ENCODE results near the gene SPAG16. TPM values are rescaled to one million over a fixed set of nuclear protein-coding genes. Genes with fewer than 3 reads are reported as not detected.
A peak's percentile ranks its signal among the peaks of the same experiment; 100 is the strongest.

Gene SPAG16
- total and polyA plus RNA-seq, 5 donors = 19.9 to 28.7 (median 23.2) TPM

DNA sequence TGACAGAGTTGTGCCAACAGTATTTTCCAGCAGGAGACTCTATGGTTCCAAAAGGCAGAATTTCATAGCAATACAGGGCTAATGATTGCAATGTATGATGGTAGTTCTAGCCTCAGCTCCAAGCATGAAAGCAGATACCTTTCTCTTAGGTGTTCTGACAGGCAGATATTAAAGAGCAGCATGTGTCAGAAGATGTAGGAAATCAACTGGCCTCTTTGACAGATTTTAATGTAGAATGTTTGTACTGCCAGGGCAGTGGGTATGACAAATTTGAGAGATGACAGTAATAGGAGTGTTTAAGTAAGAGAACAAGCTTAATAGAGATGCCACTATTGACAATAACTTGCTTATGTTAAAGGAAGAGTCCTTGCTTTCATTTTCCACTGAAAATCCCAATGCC, 1105.1 kb downstream of the SPAG16 start:
- no peak for ATAC-seq
- intact Hi-C loops (cut with DNase I) = no loop called here
- DNase-seq = no peak

DNA sequence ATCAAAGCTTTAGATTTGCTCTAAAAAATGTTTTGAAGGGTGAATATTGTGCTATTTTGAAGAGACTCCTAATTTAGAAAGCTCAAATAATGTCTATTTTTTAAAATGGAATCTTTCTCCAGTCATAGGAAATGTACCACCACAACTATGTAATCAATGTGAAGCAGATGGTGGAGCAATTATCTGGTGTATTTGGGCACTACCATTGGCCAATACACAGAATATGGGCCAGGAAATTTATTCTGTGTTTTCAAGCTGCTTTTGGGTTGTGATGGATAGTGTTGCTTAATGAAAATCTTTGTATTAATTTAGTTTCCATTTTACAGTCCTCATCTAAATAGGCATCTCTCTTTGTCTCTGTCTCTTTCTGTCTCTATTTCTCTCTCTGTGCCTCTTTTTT, 1109.5 kb downstream of the SPAG16 start:
- intact Hi-C loops (cut with DNase I) = no loop called here
- Histone ChIP-seq H3K27me3 (ENCODE audit: control insufficient read depth, insufficient read depth) (no peaks in the 10 kb centered on the region), H3K9me3 (ENCODE audit: control insufficient read depth, low read length) (no peaks in the 10 kb centered on the region), H3K27ac (ENCODE audit: low read length) (no peak overlapping the region), H3K4me3 (ENCODE audit: low read length) (no peak overlapping the region), H3K4me1 (ENCODE audit: control insufficient read depth, insufficient read depth, low read length) (no peaks in the 10 kb centered on the region)
- ATAC-seq (no peak), DNase-seq (no peak)

More for the DNA sequence above, 1105.1 kb downstream of the SPAG16 start:
- Histone ChIP-seq H3K4me1 (ENCODE audit: control insufficient read depth, insufficient read depth, low read length) (no peaks in the 10 kb centered on the region), H3K9me3 (ENCODE audit: control insufficient read depth, low read length) (no peaks in the 10 kb centered on the region), H3K4me3 (ENCODE audit: low read length) (no peak overlapping the region), H3K27me3 (ENCODE audit: control insufficient read depth, insufficient read depth) (no peaks in the 10 kb centered on the region), H3K27ac (ENCODE audit: low read length) (no peak overlapping the region)

DNA sequence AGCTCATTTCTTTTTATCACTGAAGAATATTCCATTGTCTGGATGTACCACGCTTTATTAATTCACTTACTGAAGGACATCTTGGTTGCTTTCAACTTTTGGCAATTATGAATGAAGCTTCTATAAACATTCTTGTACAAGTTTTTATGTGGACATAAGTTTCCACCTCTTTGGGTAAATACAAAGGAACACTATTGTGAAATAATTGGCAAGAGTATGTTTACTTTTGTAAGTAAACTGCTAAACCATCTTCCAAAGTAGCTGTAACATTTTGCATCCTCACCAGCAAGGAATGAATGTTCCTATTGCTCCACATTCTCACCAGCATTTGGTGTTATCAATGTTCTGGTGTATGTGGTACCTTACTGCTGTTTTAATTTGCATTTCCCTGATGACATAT, 1110.8 kb downstream of the SPAG16 start:
- no peaks in the 10 kb centered on the region for H3K27me3 ChIP-seq (ENCODE audit: control insufficient read depth, insufficient read depth)
- H3K9me3 ChIP-seq (ENCODE audit: control insufficient read depth, low read length) = no peaks in the 10 kb centered on the region
- H3K27ac ChIP-seq (ENCODE audit: low read length) = no peak overlapping the region
- no peaks in the 10 kb centered on the region for H3K4me1 ChIP-seq (ENCODE audit: control insufficient read depth, insufficient read depth, low read length)
- intact Hi-C loops (cut with DNase I) = no loop called here
- DNase-seq (no peak), ATAC-seq (no peak)
- H3K4me3 ChIP-seq (ENCODE audit: low read length) = no peak overlapping the region
- whole genome bisulfite sequencing = 76% methylated on average over 1 of the region's 1 CpG

DNA sequence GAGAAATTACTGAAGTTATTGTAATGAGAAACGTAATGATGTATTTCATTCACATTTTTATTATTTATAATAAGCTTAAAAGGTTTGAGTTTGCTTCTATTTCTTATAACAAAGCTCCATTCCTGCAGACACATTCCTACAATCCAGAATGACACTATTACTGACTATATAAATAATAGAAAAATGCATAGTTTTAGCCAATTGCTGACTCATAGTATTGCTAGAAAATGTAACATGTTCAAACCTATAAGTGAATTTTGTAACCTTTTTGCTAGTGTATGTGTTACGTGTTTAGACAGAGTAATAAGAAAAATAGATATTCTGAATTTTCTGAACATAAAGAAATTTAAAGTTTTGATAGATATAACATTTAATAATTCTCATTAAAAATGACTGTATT, 1117.3 kb downstream of the SPAG16 start:
- Histone ChIP-seq H3K27me3 (ENCODE audit: control insufficient read depth, insufficient read depth) (no peaks in the 10 kb centered on the region), H3K4me1 (ENCODE audit: control insufficient read depth, insufficient read depth, low read length) (no peaks in the 10 kb centered on the region), H3K27ac (ENCODE audit: low read length) (no peak overlapping the region), H3K4me3 (ENCODE audit: low read length) (no peak overlapping the region), H3K9me3 (ENCODE audit: control insufficient read depth, low read length) (no peaks in the 10 kb centered on the region)
- ATAC-seq (no peak), DNase-seq (no peak)
- WGBS = 61% methylated on average over 2 of the region's 2 CpGs
- intact Hi-C loops (cut with DNase I) = no loop called here

DNA sequence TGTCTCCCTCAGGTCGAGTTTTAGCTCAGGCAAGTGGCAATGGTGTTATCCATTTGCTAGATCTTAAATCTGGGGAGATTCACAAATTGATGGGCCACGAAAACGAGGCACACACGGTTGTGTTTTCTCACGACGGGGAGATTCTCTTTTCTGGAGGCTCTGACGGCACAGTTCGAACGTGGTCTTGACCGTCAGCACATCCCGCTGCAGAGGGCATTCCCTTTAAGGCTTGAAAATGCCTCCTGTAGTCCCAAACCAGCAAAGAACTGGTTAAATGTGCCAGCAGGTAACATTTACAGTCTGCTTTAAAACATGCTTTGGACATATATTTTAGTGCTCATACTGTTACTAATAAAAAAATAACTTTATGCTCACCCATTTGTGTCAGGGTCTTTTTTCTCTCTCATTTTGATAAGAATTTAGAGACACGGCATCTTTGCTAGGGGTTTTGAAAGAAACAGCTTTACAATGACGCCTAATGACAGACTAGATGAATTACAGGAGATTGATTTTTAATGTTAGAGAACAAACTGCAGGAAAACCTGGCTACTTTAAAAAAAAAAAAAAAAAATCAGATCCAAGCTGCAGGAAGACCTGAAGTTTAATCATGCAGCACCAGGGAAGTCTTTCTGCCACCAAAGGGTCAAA, 1126.0 kb downstream of the SPAG16 start:
- Histone ChIP-seq H3K4me3 (ENCODE audit: low read length) (no peak overlapping the region), H3K27me3 (ENCODE audit: control insufficient read depth, insufficient read depth) (no peaks in the 10 kb centered on the region), H3K27ac (ENCODE audit: low read length) (no peak overlapping the region), H3K4me1 (ENCODE audit: control insufficient read depth, insufficient read depth, low read length) (no peaks in the 10 kb centered on the region), H3K9me3 (ENCODE audit: control insufficient read depth, low read length) (no peaks in the 10 kb centered on the region)
- intact Hi-C loops (cut with DNase I) = no loop called here
- ATAC-seq (no peak), DNase-seq (no peak)
- WGBS = 41% methylated on average over 13 of the region's 13 CpGs

DNA sequence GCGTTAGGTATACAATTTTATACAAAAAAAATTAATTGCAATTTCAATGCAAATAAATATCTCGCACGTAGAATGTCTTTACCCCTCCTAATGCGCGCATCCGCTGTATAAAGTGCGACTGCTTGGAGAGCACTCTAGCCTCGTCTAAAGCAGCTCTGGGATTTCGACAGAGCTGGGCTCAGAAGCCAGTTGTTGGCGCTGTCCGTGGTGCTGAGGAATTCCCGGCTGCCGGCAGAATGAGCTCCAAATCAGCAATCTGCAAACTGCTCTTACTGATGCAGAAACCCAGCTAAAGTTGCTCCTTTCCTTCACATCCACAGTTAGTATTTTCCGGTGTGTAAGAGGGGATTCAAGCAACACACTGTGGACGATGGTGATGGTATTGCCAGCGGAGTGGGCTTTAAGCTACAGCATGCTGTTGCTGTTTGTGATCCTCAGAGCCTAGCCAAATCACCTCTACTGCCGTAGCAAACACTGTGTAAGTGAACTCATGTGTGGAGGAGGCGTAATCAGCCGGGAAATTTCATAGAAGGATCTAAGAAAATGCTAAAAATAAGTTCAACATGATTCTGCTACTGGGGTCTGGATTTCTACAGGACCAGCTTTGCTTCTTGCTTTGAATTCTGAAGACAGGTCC, 1126.8 kb downstream of the SPAG16 start, which contains the start of gene VWC2L:
TSS of gene VWC2L (plus strand) at position 137 of the 637 bp plus-strand sequence. CDS start 3,140 bp downstream, outside the sequence.
- H3K27me3 ChIP-seq (ENCODE audit: control insufficient read depth, insufficient read depth) = no peaks in the 10 kb centered on the region
- no peaks in the 10 kb centered on the region for H3K9me3 ChIP-seq (ENCODE audit: control insufficient read depth, low read length)
- intact Hi-C loops (cut with DNase I) = no loop called here
- DNase-seq (peak; percentile 65 to 87 (median 84)), ATAC-seq (peak; percentile 61 to 77)
- no peak within 1 kb of the TSS for H3K4me3 ChIP-seq (ENCODE audit: low read length)
- H3K4me1 ChIP-seq (ENCODE audit: control insufficient read depth, insufficient read depth, low read length) = no peaks in the 10 kb centered on the region
- no peak within 1 kb of the TSS for H3K27ac ChIP-seq (ENCODE audit: low read length)
- 11% methylated on average over 19 of the region's 19 CpGs for WGBS

DNA sequence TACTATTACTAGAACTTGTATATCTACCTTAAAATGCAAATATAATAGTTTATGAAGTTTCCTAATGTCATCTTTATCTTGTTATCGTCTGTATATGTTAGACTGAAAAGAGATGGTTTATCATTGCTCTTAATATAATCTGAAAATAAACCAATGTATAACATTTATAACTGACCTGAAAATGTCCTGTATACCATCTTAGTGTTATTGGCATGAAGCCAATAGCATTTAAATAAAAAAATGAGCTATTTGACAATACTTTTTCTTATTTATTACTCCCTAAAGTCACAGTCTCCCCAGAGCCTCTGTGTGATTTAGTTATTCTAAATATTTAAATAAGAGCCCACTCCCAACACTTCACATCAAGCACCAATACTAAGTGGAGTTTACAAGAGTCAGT, 1128.4 kb downstream of the SPAG16 start:
- Histone ChIP-seq H3K4me1 (ENCODE audit: control insufficient read depth, insufficient read depth, low read length) (no peaks in the 10 kb centered on the region), H3K27me3 (ENCODE audit: control insufficient read depth, insufficient read depth) (no peaks in the 10 kb centered on the region), H3K9me3 (ENCODE audit: control insufficient read depth, low read length) (no peaks in the 10 kb centered on the region), H3K4me3 (ENCODE audit: low read length) (no peak overlapping the region), H3K27ac (ENCODE audit: low read length) (no peak overlapping the region)
- DNase-seq = no peak
- intact Hi-C loops (cut with DNase I) = no loop called here
- ATAC-seq = no peak
- 70% methylated on average over 1 of the region's 1 CpG for WGBS

DNA sequence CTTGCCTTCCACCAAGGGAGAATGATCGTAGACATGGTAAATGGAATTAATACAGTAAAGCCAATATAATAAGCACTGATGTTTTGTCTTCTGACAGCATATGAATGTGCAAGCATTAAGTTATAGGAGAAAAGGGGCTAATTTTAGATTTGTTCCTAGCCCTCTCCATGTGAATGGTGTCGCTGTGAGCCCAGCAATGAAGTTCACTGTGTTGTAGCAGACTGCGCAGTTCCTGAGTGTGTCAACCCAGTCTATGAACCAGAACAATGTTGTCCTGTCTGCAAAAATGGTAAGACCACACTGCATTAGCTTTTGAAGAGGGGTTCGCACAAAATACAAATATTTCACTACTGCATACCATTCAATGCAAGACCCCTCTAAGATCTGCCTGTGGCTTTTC, 1152.2 kb downstream of the SPAG16 start:
- Histone ChIP-seq H3K27me3 (ENCODE audit: control insufficient read depth, insufficient read depth) (no peaks in the 10 kb centered on the region), H3K4me3 (ENCODE audit: low read length) (no peak overlapping the region), H3K4me1 (ENCODE audit: control insufficient read depth, insufficient read depth, low read length) (no peaks in the 10 kb centered on the region), H3K9me3 (ENCODE audit: control insufficient read depth, low read length) (no peaks in the 10 kb centered on the region), H3K27ac (ENCODE audit: low read length) (no peak overlapping the region)
- intact Hi-C loops (cut with DNase I) = no loop called here
- DNase-seq = no peak
- no peak for ATAC-seq
- WGBS = 91% methylated on average over 4 of the region's 4 CpGs

DNA sequence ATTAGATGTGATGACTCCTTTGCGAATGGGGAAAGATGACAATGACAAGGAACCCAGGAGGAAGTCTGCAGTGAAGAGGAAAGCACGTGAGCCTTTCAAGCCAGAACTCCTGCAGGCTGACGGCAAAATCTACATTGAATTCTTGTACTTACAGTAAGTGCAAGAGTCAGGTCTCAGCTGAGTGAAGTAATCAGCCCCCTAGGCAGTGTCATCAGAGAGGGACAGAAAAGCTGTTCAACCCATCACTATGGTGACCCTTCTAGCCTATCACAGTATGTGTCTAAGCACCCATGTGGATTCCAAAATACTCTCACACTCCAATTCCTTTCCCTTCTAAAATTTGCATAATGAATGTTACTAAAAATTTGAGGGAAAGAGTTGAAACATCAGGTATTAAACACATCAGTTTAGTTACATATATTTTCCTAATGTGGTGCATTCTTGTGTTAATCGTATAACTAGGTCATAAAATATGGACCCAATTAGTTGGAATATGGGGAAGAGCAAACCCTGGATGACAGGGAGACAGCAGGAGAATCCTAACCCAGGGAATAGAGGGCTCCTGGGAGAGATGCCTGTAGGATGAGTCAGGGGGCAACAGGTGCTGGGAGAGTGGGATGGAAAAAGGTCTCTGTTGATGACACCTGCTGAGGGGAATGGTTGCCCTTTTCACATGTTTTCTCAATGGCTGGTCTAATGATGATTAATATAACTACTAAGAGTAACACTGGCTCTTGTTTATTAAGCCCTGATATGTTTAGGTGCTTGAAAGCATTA, 1166.0 kb downstream of the SPAG16 start:
- WGBS = 88% methylated on average over 4 of the region's 4 CpGs
- DNase-seq (no peak), ATAC-seq (no peak)
- Histone ChIP-seq H3K4me1 (ENCODE audit: control insufficient read depth, insufficient read depth, low read length) (no peaks in the 10 kb centered on the region), H3K27me3 (ENCODE audit: control insufficient read depth, insufficient read depth) (no peaks in the 10 kb centered on the region), H3K4me3 (ENCODE audit: low read length) (no peak overlapping the region), H3K27ac (ENCODE audit: low read length) (no peak overlapping the region), H3K9me3 (ENCODE audit: control insufficient read depth, low read length) (no peaks in the 10 kb centered on the region)
- intact Hi-C loops (cut with DNase I) = no loop called here

DNA sequence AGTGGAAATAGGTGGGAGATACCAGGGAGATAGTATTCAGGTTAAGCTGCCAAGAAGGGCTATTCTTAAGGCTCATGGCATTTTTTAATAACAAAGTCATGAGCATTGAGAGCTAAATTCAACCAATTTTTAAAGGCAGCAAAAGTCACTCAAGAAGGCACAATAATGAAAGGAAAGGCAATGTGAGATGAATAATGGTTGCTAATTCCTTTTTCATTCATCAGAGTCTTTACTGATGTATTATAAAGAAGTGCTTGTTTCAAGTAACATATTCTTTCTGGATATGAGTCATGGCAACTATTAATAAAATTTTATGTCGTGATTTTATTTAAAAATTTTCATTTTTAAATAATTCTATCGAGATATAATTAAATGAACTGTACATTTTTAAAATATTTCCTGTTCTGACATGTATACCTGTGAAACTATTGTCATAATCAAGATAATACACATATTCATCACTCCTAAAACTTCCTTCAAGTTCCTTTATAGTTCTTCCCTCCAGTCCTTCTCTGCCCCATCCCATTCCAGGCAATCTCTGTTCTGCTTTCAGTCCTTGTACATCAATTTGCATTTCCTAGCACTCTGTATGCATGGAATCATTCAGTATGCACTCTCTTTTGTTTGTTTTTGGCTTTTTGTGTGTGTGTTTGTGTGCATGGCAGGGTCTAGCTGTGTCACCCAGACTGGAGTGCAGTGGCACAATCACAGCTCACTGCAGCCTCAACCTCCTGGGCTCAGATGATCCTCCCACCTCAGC, 1167.4 kb downstream of the SPAG16 start:
- Histone ChIP-seq H3K4me1 (ENCODE audit: control insufficient read depth, insufficient read depth, low read length) (no peaks in the 10 kb centered on the region), H3K4me3 (ENCODE audit: low read length) (no peak overlapping the region), H3K9me3 (ENCODE audit: control insufficient read depth, low read length) (no peaks in the 10 kb centered on the region), H3K27me3 (ENCODE audit: control insufficient read depth, insufficient read depth) (no peaks in the 10 kb centered on the region), H3K27ac (ENCODE audit: low read length) (no peak overlapping the region)
- no peak for DNase-seq
- WGBS = 59% methylated on average over 2 of the region's 2 CpGs
- no peak for ATAC-seq
- intact Hi-C loops (cut with DNase I) = no loop called here

Data from right cardiac atrium (tissue), 5 donors.